Measurements from ENCODE around the gene BOD1L1.

The BOD1L1 gene

GRCh38 chr4:13548984-13549546, 78.5 kb downstream of the BOD1L1 start:
- TF ChIP-seq POLR2AphosphoS5 (IDR thresholded peaks at IDR 0.05; ENCODE audit: low read depth, low read length) (no peak), TAF1 (IDR thresholded peaks at IDR 0.05; ENCODE audit: borderline replicate concordance, low read depth, low read length) (no peak), POLR2A (IDR thresholded peaks at IDR 0.05; ENCODE audit: low read depth, low read length) (no peak)
- DNase-seq (ENCODE audit: insufficient read length): peak; percentile 67
- peak; percentile 93 for FAIRE-seq

- TF ChIP-seq POLR2AphosphoS5 (IDR thresholded peaks at IDR 0.05; ENCODE audit: low read depth, low read length) (no peak), POLR2A (IDR thresholded peaks at IDR 0.05; ENCODE audit: low read depth, low read length) (no peak), TAF1 (IDR thresholded peaks at IDR 0.05; ENCODE audit: borderline replicate concordance, low read depth, low read length) (no peak)
- FAIRE-seq (no peak), DNase-seq (ENCODE audit: insufficient read length) (no peak)
Observed at GRCh38 chr4:13548059-13548983, 79.2 kb downstream of the BOD1L1 start.

- FAIRE-seq: no peak
- DNase-seq (ENCODE audit: insufficient read length): peak; percentile 40
- no peak for TF ChIP-seq TAF1 (IDR thresholded peaks at IDR 0.05; ENCODE audit: borderline replicate concordance, low read depth, low read length)
- TF ChIP-seq POLR2A (IDR thresholded peaks at IDR 0.05; ENCODE audit: low read depth, low read length): no peak
- TF ChIP-seq POLR2AphosphoS5 (IDR thresholded peaks at IDR 0.05; ENCODE audit: low read depth, low read length): no peak
Observed at GRCh38 chr4:13547485-13548041, 80.0 kb downstream of the BOD1L1 start.

- TF ChIP-seq POLR2A (IDR thresholded peaks at IDR 0.05; ENCODE audit: low read depth, low read length) (no peak), TAF1 (IDR thresholded peaks at IDR 0.05; ENCODE audit: borderline replicate concordance, low read depth, low read length) (no peak), POLR2AphosphoS5 (IDR thresholded peaks at IDR 0.05; ENCODE audit: low read depth, low read length) (no peak)
- DNase-seq (ENCODE audit: insufficient read length): peak; percentile 19
- FAIRE-seq: no peak
Observed at GRCh38 chr4:13546941-13547484, 80.5 kb downstream of the BOD1L1 start.

- no peak for TF ChIP-seq POLR2AphosphoS5 (IDR thresholded peaks at IDR 0.05; ENCODE audit: low read depth, low read length)
- no peak for TF ChIP-seq POLR2A (IDR thresholded peaks at IDR 0.05; ENCODE audit: low read depth, low read length)
- no peak for TF ChIP-seq TAF1 (IDR thresholded peaks at IDR 0.05; ENCODE audit: borderline replicate concordance, low read depth, low read length)
- FAIRE-seq (no peak), DNase-seq (ENCODE audit: insufficient read length) (no peak)
Observed at GRCh38 chr4:13546142-13546940, 81.2 kb downstream of the BOD1L1 start.

GRCh38 chr4:13545394-13545808, 82.1 kb downstream of the BOD1L1 start:
- no peak for FAIRE-seq

GRCh38 chr4:13544606-13545393, 82.7 kb downstream of the BOD1L1 start:
- DNase-seq (ENCODE audit: insufficient read length) (peak; percentile 44), FAIRE-seq (no peak)
- TF ChIP-seq POLR2AphosphoS5 (IDR thresholded peaks at IDR 0.05; ENCODE audit: low read depth, low read length) (no peak), TAF1 (IDR thresholded peaks at IDR 0.05; ENCODE audit: borderline replicate concordance, low read depth, low read length) (no peak), POLR2A (IDR thresholded peaks at IDR 0.05; ENCODE audit: low read depth, low read length) (no peak)

More at GRCh38 chr4:13545394-13545808, 82.1 kb downstream of the BOD1L1 start:
- TF ChIP-seq TAF1 (IDR thresholded peaks at IDR 0.05; ENCODE audit: borderline replicate concordance, low read depth, low read length): no peak
- TF ChIP-seq POLR2A (IDR thresholded peaks at IDR 0.05; ENCODE audit: low read depth, low read length): no peak
- TF ChIP-seq POLR2AphosphoS5 (IDR thresholded peaks at IDR 0.05; ENCODE audit: low read depth, low read length): no peak
- no peak for DNase-seq (ENCODE audit: insufficient read length)

GRCh38 chr4:13543839-13544605, 83.5 kb downstream of the BOD1L1 start, which contains the start of gene NKX3-2:
NKX3-2 (minus strand) TSS chr4:13544508; CDS start chr4:13544414, 94 bp downstream.
- no peak for FAIRE-seq
- no peak for TF ChIP-seq POLR2AphosphoS5 (IDR thresholded peaks at IDR 0.05; ENCODE audit: low read depth, low read length)
- TF ChIP-seq TAF1 (IDR thresholded peaks at IDR 0.05; ENCODE audit: borderline replicate concordance, low read depth, low read length): no peak
- TF ChIP-seq POLR2A (IDR thresholded peaks at IDR 0.05; ENCODE audit: low read depth, low read length): no peak
- peak; percentile 19 for DNase-seq (ENCODE audit: insufficient read length)

- no peak for DNase-seq (ENCODE audit: insufficient read length)
Observed at GRCh38 chr4:13543032-13543838, 84.3 kb downstream of the BOD1L1 start.

More at GRCh38 chr4:13543032-13543838, 84.3 kb downstream of the BOD1L1 start:
- TF ChIP-seq POLR2A (IDR thresholded peaks at IDR 0.05; ENCODE audit: low read depth, low read length) (no peak), TAF1 (IDR thresholded peaks at IDR 0.05; ENCODE audit: borderline replicate concordance, low read depth, low read length) (no peak), POLR2AphosphoS5 (IDR thresholded peaks at IDR 0.05; ENCODE audit: low read depth, low read length) (no peak)
- FAIRE-seq: no peak

All from GM12892 (cell line).